ENCODE results near the gene PRMT7.

PRMT7 gene

GRCh38 chr16:68306633-68307032 lies 4.2 kb upstream of the PRMT7 start:
- no peak for DNase-seq (ENCODE audit: low read depth, low spot score)

- no peak for DNase-seq (ENCODE audit: low read depth, low spot score)
Observed at GRCh38 chr16:68309799-68310198, 1.0 kb upstream of the PRMT7 start.

- no peak for DNase-seq (ENCODE audit: low read depth, low spot score)
Observed at GRCh38 chr16:68310437-68310773, 414 bp upstream of the PRMT7 start.

- DNase-seq (ENCODE audit: low read depth, low spot score): no peak
Observed at GRCh38 chr16:68313116-68313515, 2.3 kb downstream of the PRMT7 start.

GRCh38 chr16:68319185-68319908 lies 8.5 kb downstream of the PRMT7 start:
- DNase-seq (ENCODE audit: low read depth, low spot score): peak; percentile 36

GRCh38 chr16:68324336-68324735 lies 13.5 kb downstream of the PRMT7 start:
- DNase-seq (ENCODE audit: low read depth, low spot score): no peak

- no peak for DNase-seq (ENCODE audit: low read depth, low spot score)
Observed at GRCh38 chr16:68324780-68325357, 14.1 kb downstream of the PRMT7 start.

GRCh38 chr16:68328151-68328859 lies 17.5 kb downstream of the PRMT7 start:
- DNase-seq (ENCODE audit: low read depth, low spot score): peak; percentile 92

GRCh38 chr16:68328860-68329390 lies 18.1 kb downstream of the PRMT7 start:
- DNase-seq (ENCODE audit: low read depth, low spot score): no peak

- no peak for DNase-seq (ENCODE audit: low read depth, low spot score)
Observed at GRCh38 chr16:68331879-68332410, 21.1 kb downstream of the PRMT7 start.

GRCh38 chr16:68332411-68333121 lies 21.7 kb downstream of the PRMT7 start:
- DNase-seq (ENCODE audit: low read depth, low spot score): peak; percentile 21

- no peak for DNase-seq (ENCODE audit: low read depth, low spot score)
Observed at GRCh38 chr16:68335175-68335574, 24.4 kb downstream of the PRMT7 start.

GRCh38 chr16:68338326-68339119 lies 27.7 kb downstream of the PRMT7 start:
- no peak for DNase-seq (ENCODE audit: low read depth, low spot score)

- no peak for DNase-seq (ENCODE audit: low read depth, low spot score)
Observed at GRCh38 chr16:68339214-68339613, 28.4 kb downstream of the PRMT7 start.

- no peak for DNase-seq (ENCODE audit: low read depth, low spot score)
Observed at GRCh38 chr16:68342620-68343019, 31.8 kb downstream of the PRMT7 start.

- DNase-seq (ENCODE audit: low read depth, low spot score): no peak
Observed at GRCh38 chr16:68343137-68343536, 32.3 kb downstream of the PRMT7 start.

- DNase-seq (ENCODE audit: low read depth, low spot score): no peak
Observed at GRCh38 chr16:68344252-68344651, 33.4 kb downstream of the PRMT7 start.

GRCh38 chr16:68345351-68345810 lies 34.6 kb downstream of the PRMT7 start:
- DNase-seq (ENCODE audit: low read depth, low spot score): no peak

GRCh38 chr16:68345958-68346635 lies 35.3 kb downstream of the PRMT7 start:
- no peak for DNase-seq (ENCODE audit: low read depth, low spot score)

- DNase-seq (ENCODE audit: low read depth, low spot score): no peak
Observed at GRCh38 chr16:68346892-68347480, 36.2 kb downstream of the PRMT7 start.
